Measurements from ENCODE around the gene VSTM5. TPM values are rescaled to one million over a fixed set of nuclear protein-coding genes. Genes with fewer than 3 reads are reported as not detected.

VSTM5 gene
- total RNA-seq, 4 donors from 2014 or later: 0.90 to 8.2 (median 2.7) TPM

DNA sequence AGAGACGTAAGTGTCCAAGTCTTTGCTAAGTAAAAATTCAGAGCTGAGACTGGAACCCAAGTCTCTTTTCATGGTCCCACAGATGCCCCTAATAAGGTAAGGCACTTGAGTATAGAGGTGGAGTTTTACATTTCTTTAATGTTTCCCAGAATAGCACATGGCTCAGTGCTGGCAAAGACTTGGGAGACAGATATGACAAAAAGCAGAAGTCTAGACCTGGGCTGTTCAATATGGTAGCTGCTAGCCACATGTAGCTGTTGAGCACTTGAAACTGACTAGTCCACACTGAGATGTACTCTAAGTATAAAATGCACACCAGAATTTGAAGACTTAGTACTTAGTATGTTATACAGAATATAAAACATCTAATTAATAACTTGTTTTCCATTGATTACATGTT, 17.6 kb downstream of the VSTM5 start:
- 90 to 100% methylated on average over 1 of the region's 1 CpG for WGBS, 2 donors
- Histone ChIP-seq H3K9me3 (no peaks in the 10 kb centered on the region), H3K36me3 (no peaks in the 10 kb centered on the region), H3K27me3 (no peaks in the 10 kb centered on the region), H3K4me1 (no peaks in the 10 kb centered on the region), H3K4me3 (no peak overlapping the region), H3K27ac (no peak overlapping the region)
- DNase-seq (ENCODE audit: low spot score in 2 of 2): no peak
- TF ChIP-seq EP300 (IDR thresholded peaks at IDR 0.05) (no peak), POLR2A (IDR thresholded peaks at IDR 0.05) (no peak)
- TF ChIP-seq, protein P1, sequence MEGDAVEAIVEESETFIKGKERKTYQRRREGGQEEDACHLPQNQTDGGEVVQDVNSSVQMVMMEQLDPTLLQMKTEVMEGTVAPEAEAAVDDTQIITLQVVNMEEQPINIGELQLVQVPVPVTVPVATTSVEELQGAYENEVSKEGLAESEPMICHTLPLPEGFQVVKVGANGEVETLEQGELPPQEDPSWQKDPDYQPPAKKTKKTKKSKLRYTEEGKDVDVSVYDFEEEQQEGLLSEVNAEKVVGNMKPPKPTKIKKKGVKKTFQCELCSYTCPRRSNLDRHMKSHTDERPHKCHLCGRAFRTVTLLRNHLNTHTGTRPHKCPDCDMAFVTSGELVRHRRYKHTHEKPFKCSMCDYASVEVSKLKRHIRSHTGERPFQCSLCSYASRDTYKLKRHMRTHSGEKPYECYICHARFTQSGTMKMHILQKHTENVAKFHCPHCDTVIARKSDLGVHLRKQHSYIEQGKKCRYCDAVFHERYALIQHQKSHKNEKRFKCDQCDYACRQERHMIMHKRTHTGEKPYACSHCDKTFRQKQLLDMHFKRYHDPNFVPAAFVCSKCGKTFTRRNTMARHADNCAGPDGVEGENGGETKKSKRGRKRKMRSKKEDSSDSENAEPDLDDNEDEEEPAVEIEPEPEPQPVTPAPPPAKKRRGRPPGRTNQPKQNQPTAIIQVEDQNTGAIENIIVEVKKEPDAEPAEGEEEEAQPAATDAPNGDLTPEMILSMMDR (IDR thresholded peaks at IDR 0.05): no peak

DNA sequence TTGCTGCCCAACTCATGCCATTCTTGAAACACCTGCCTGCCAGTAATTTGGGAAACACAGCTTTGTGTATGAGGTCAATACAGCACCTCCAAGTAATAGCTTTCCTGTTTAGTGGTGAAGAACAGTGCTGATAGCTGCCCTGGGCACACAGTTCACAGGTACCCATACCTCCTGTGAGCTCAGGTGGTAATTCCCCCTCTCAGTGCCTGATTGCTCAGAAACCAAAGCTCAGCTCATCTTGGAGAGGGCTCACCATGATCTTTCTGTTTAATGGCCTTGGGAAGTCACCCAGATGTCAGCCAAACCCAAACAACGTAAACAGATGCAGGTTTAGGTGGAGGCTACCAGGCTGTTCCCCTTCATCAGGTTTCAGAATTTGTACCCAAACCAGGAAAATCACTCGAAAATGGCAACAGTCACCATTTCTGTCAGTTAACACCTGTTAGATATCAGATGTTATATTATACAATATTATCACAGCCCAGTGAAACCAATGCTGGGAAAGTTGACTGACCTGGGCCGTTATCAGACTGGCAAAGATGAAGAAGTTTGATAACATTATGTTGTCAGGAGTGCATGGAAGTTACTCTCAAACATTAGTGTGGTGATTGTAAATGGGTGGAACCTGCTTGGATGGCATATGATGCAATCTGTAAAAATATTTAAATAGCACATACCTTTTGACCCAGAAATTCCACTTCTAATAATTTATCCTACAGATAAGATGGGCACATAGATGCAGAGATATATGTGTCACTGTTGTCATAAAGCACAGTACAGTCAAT, 18.9 kb downstream of the VSTM5 start:
- Histone ChIP-seq H3K9me3 (no peaks in the 10 kb centered on the region), H3K27ac (no peak overlapping the region), H3K36me3 (no peaks in the 10 kb centered on the region), H3K4me1 (no peaks in the 10 kb centered on the region), H3K4me3 (no peak overlapping the region), H3K27me3 (no peaks in the 10 kb centered on the region)
- 81 to 86% methylated on average over 3 of the region's 3 CpGs for WGBS, 2 donors
- DNase-seq (ENCODE audit: low spot score in 2 of 2): no peak
- TF ChIP-seq POLR2A (IDR thresholded peaks at IDR 0.05) (no peak), EP300 (IDR thresholded peaks at IDR 0.05) (no peak)
- TF ChIP-seq, protein P1 (IDR thresholded peaks at IDR 0.05): no peak

DNA sequence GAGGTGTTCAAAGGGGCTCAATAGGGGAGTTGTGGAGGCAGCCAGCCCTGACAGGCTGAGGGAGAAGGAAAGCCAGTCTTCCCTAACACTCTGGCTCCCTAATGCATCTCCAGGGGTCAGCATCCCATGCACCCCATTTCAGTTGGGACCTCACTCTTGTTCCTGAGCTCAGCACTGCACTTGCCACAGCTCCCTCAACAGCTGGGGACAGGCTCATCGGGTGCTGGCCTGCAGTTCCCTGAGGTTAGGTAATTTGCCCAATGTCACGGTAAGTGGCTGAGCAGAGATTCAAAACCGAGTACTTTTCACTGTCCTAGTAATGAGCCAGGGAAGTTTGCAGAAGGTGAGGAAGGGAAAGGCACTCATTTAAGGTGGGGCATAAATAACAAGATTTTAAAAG, 20.8 kb downstream of the VSTM5 start:
- no peak for TF ChIP-seq EP300 (IDR thresholded peaks at IDR 0.05)
- WGBS, 2 donors: 45 to 55% methylated on average over 2 to 3 of the region's 3 CpGs

DNA sequence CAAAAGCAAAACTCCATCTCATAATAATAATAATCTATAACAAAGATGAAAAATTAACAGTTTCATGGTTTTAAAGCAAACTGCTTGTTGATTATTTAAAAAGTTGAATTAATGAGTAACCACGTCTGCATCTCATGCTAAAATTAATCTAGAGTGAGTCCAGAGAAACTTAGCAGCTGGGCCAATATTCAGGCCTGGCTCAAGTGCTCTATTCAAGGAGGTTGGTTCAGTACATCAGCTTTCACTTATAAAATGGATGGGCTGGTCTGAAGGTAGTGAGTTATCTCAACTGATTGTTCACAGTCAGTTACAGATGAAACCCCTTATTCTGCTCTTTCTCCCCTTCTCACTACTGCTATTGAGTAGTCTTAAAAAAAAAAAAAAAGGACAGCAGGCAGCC, 23.1 kb downstream of the VSTM5 start:
- Histone ChIP-seq H3K9me3 (no peaks in the 10 kb centered on the region), H3K4me3 (no peak overlapping the region), H3K36me3 (no peaks in the 10 kb centered on the region), H3K4me1 (no peaks in the 10 kb centered on the region), H3K27me3 (no peaks in the 10 kb centered on the region), H3K27ac (no peak overlapping the region)
- TF ChIP-seq, protein P1 (IDR thresholded peaks at IDR 0.05): no peak
- TF ChIP-seq POLR2A (IDR thresholded peaks at IDR 0.05) (no peak), EP300 (IDR thresholded peaks at IDR 0.05) (no peak)
- DNase-seq (ENCODE audit: low spot score in 2 of 2): no peak
- 79 to 96% methylated on average over 1 of the region's 1 CpG for WGBS, 2 donors

More for the DNA sequence above, 20.8 kb downstream of the VSTM5 start:
- no peaks in the 10 kb centered on the region for H3K36me3 ChIP-seq
- H3K4me1 ChIP-seq: no peaks in the 10 kb centered on the region
- H3K27ac ChIP-seq: no peak overlapping the region
- H3K4me3 ChIP-seq: no peak overlapping the region
- no peaks in the 10 kb centered on the region for H3K9me3 ChIP-seq
- DNase-seq (ENCODE audit: low spot score in 2 of 2): no peak
- H3K27me3 ChIP-seq: no peaks in the 10 kb centered on the region

DNA sequence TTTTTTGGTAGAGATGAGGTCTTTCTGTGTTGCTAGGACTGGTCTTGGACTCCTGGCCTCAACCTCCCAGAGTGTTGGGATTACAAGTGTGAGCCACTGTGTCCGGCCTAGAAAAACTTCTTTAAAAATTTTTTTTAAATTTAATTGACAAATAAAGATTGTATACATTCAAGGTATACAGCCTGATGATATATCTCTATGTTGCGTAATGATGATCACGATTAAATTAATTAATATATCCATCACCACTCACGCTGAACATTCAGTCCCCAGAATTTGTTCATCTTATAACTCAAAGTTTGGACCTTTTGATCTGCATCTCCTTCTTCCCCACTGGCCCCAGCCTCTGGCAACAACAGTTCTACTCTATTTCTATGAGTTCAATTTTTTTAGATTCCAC, 27.2 kb downstream of the VSTM5 start:
- H3K36me3 ChIP-seq: peaks cover 0 to 9% (median 0%) of the 10 kb centered on the region in 3 donors
- WGBS, 2 donors: 92 to 97% methylated on average over 4 of the region's 4 CpGs
- TF ChIP-seq EP300 (IDR thresholded peaks at IDR 0.05) (no peak), POLR2A (IDR thresholded peaks at IDR 0.05) (no peak)
- TF ChIP-seq, protein P1 (IDR thresholded peaks at IDR 0.05): no peak
- H3K4me3 ChIP-seq: no peak overlapping the region
- no peak overlapping the region for H3K27ac ChIP-seq
- no peaks in the 10 kb centered on the region for H3K27me3 ChIP-seq
- no peak for DNase-seq (ENCODE audit: low spot score in 2 of 2)
- H3K9me3 ChIP-seq: no peaks in the 10 kb centered on the region
- no peaks in the 10 kb centered on the region for H3K4me1 ChIP-seq
